Astrocyte of the hippocampus (primary cell): ENCODE results near the gene KRT86.
"Not testable (repeated sequence)": the region's sequence is repeated elsewhere in the genome, so short reads cannot be mapped to it uniquely, and the experiment has no call there.

Experiments
- DNase-seq: peaks from one replicate; pipeline ENCODE4 v3.0.0; 2011; ENCODE audit warnings: low read depth, low spot score

The KRT86 gene

DNA sequence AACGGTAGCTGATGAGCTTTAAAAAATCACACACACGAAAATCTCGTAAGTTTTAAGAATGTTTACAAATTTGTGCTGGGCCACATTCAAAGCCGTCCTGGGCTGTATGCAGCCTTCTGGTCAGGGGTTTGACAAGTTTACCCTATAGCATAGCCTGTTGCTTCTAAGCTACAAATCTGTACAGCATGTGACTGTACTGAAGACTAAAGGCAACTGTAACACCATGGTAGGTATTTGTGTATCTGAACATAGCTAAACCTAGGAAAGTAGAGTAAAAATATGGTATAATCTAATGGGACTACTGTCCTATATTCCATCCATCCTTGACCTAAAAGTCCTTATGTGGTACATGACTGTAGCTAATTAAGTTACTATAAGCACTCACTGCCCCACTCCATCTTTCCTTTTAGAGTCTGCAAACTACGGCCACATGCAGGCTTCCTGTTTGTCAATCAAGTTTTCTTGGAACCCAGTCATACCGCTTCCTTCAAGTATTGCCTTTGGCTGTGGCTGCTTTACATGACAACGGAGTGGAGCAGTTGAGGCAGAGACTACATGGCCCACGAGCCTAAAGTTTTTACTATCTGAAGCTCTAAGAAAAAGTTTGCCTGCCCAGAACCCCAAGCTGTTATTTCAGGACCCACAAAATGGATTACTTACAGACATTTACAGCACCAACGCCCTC is 22.9 kb upstream of the KRT86 start:
- no peak for DNase-seq

DNA sequence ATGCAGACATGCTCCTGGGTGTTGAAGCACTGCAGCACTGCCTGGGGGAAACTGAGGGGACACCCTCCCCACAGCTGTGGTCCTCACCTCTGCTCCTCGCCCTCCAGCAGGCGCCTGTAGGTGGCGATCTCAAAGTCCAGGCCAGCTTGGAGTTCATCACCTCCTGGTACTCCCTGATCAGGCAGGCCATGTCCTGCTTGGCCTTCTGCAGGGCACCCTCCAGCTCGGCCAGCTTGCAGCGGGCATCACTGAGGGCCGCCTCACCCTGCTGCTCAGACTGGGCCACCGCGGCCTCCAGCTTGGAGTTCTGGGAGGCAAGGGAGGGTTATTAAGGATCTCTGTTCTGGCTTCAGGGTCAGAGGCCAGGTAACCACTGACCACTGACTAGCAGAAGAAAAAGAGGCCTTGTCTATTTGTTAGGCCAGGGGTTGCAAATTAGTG is 22.2 kb upstream of the KRT86 start:
- DNase-seq, result not testable (repeated sequence)

DNA sequence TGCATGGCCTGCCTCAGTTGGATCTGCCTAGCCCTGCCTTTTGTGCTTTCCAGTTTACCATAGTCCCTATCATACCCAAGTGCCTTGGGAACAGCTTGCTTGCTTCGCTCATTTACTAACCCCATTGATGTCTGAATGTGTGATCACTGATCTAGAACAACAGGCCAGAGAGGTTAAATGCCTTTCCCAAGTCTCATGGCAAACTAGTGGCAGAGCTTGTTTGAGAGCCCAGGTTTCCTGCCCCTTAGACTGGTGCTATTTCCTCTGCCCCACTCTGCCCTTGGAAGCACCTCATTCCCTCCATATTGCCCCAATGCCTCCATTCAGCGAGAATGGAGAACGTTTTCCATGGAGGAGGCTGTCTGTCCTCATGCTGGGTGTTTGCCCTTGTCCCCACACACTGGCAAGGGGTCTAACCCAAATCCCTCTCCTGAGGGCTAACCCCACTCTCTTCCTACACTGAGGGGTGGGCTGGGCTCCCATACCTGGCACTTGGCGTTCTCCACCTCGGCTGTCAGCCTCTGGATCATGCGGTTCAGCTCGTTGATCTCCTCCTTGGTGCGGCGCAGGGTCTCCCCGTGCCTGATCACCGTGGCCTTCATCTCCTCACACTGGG is 21.6 kb upstream of the KRT86 start:
- no peak for DNase-seq

DNA sequence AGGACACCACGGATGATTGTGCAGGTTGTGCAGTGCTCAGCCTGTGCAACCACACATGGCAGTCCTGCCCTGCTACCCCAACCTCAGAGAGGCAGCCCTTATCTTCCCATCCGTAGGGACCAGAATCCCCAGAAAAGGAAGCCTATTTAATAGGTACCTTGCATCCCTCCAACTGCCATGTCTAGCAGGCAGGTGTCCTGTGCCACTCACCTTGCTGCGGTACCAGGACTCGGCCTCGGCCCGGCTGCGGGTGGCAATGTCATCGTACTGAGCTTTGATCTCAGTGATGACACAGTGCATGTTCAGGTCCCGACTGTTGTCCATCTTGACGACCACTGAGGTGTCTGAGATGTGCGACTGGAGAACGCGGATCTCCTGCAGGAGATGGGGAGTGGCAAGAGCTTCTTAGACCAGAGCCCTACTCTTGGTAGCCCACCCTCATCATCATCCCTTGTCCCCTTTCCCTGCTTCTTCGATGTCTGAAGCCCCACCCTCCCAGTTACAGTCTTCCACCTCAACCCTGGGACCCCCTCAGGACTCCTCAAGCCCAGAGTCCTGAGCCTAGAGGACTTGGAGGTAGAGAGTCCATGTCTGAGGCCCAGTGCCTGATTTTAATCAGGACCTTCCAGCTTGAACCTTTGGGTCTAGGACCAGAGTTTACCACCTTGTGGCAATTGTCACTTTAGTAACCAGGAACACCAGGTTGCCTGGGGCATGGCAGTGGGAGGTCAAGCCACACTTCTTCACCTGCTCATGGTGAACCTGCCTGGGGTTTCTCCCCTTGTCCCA is 20.9 kb upstream of the KRT86 start:
- no peak for DNase-seq

DNA sequence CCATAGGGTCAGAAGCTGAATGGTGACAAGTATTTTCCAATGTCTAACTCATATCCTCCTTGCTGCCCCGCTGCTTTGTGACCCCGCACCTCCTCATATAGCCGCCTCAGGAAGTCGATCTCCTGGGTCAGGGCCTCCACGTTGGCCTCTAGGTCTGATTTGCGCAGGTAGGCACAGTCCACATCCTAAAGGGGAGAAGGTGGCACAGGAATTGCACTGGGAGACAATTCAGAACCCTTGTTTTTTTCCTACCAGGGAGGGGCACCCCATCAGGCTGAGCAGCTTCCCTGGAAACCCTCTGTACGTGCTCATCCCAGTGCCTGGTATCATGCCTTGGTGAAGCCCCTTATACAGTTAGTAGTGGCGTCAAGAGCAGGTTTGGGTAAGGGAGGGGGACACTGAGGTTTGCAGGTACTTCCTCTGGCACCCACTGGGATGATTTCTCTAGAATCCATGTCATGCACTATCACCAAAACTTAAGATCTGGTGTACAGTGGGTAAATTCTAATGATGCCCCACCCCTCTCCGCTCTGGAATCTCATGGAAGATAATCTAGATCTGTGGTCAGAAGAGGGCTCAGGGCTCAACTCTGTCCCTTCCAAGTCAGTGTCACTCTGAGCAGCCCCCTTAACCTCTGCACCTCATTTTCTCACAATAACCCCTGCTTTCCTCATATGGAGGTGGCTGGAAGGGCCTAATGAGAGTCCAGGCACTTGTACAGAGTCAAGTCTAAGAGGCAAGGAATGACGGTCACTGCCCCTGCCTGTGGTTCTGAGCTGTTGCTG is 20.1 kb upstream of the KRT86 start:
- DNase-seq, result no peak

DNA sequence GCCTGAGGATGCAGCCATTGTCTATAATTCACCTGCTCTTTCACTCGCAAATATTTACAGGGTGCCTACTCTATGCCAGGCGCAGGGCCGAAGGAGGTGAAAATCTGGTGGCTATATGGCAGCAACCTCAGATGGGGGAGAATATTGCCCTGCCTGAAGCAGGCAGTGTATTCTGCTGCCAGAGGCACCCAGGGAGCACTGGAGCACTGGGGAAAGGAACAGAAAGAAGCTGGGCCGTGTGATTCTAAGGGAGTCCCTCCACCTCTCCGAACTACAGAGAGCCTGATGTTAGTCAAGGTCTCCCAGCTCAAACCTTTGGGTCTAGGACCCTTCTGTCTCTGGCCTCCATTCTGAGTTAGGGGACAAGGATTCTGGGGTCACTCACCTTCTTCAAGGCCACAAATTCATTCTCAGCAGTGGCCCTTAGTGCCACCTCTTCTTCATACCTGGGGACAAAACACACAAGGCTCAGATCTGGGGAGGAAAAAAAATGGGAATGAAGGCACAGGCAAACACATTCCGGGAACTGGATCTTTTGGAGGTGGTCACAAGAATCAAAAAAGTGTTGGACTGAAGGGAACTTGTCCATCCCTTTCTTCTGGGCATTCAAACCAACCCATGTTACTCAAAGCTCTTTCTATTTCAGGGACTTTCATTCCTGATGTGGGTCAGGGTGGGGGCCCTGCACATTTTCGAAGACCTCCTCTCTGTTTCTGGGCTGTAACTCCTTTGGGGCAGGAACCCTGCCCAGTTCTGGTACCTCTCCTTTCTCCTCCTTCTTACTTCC is 19.3 kb upstream of the KRT86 start:
- DNase-seq, result no peak

DNA sequence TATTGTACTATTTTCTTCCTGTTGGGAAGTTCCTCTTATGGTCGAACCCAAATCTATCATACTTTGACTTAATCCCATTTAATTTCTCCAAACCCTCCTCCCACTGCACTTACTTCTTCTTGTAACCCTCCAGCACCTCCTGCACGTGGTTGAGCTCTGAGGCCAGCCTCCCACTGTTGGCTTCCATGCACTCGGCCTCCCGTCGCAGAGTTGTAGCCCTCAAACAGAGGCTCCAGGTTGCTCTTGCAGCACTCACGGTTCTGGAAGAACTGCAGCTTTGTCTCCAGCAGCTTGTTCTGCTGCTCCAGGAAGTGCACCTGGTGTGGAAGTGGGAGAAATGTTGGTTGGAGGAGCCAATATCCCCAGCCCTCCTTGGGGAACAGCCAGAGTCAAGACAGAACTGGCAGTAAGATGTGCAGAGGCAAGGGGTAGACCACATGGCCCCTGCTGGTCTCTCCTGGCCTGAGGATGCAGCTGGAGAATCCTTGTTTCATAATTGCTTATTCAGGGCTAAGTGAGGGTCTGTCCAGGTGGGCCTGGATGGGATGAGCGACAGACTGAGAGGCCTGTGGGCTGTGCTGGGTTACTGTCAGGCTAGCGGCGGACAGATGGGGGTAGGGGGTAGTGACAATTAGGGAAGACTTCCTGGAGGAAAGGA is 18.4 kb upstream of the KRT86 start:
- DNase-seq, result no peak

DNA sequence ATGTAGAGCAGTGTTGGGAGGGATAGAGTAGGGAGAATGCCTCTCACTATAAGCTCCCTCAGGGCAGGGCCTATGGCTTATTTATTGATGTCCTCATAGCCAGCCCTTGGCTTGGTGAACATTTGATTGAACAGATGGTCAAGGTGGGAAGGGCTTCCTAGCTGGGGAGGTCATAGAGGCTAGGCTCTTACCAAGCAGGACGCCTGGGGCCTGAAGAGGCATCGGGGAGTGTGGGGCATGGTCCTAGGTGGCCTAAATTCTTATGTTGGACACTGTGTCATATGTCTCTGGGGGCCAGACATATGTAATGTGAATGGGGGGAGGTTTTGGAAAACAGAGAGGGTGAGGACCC is 17.9 kb upstream of the KRT86 start:
- no peak for DNase-seq

DNA sequence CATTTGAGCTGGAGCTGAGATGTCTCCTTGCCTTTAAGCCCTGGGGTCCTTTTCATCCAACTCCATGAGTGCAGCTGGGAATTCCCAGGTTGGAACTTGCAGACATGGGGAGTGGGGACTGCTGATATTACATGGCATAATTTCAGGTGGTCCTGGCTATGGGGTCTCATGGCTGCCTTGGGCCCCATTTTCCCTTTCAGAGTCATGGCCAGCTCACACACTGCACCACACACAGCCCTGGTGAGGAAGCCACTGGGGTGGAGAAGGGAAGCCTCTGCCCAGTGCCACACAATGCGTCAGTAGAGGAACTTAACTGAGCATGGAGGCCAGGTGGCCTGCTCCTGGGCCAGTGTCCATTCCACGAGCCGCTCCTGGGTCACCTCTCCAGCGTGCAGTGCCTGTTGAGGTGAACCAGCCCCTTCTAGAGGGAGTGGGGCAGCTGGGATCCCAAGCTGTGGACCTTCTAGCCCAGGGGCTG is 17.3 kb upstream of the KRT86 start:
- DNase-seq, result no peak

DNA sequence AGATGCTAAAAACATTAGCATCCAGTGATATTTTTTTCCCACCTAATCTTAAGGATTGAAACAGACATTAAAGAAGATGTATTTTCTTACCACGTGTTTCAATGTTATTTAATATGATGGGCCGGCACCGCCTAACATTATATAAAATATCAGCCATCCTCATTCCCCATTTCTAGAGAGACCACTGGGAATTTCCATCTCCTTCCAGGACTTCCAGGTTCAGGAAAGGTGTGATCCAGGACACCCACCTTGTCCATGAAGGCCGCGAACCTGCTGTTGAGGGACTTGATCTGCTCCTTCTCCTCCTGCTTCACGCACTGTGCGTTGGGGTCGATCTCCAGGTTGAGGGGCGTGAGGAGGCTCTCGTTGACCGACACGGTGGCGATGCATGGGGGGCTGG is 16.5 kb upstream of the KRT86 start:
- not testable (repeated sequence) for DNase-seq

DNA sequence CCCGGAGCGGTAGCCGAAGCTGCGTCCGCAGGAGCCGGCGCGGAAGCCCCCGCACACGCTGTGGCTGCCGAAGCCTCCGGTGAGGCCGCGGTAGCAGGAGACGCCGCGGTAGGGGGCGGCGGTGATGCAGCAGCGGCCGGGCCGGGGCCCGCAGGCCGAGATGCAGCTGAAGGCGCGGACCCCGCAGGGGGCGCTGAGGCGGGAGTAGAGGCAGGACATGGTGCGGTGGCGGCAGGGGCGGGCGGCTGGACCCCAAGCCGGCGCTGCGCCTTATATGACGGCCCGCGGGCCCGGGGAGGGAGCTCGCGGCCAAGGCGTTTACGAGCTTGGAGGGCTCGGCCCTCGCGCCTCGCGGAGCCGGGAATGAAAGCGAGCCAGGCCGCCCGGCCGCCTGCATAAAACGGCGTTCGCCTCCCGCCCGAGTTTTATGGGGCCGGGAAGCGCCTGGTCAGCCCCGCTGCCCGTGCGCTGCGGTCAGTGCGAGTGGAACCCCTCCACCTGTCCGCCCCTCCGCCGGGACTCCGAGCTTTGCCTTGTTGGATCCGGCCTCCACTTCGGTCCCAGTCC is 16.0 kb upstream of the KRT86 start:
- peak; percentile 64 for DNase-seq

DNA sequence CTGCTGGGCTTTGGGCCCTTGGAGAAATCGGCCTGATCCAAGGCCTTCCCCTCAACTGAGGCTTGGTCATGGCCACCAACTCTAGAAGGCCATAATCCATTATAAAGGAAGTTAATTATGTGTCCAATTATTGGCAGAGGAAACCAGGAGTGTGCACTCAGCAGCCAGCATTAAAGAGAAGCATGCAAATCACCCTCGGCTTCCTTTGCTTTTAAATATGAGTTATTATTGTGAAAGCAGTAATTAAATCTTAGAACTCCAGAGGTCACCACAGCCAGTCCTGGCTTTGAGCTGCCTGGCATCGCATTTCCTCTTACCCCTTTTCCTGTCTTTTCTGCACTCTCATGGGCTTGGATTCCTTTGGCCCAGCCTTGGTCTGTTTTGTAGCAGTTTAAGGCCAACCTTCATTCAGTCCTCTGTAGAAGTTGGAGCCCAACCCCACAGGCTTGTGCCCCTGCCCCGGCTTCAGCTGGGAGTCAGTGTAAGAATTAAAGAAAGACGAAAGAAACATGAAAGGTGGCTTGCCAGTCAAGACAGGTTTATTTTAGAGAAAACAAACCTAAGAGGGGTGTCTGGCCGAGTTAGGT is 14.7 kb upstream of the KRT86 start:
- peak; percentile 32 for DNase-seq

DNA sequence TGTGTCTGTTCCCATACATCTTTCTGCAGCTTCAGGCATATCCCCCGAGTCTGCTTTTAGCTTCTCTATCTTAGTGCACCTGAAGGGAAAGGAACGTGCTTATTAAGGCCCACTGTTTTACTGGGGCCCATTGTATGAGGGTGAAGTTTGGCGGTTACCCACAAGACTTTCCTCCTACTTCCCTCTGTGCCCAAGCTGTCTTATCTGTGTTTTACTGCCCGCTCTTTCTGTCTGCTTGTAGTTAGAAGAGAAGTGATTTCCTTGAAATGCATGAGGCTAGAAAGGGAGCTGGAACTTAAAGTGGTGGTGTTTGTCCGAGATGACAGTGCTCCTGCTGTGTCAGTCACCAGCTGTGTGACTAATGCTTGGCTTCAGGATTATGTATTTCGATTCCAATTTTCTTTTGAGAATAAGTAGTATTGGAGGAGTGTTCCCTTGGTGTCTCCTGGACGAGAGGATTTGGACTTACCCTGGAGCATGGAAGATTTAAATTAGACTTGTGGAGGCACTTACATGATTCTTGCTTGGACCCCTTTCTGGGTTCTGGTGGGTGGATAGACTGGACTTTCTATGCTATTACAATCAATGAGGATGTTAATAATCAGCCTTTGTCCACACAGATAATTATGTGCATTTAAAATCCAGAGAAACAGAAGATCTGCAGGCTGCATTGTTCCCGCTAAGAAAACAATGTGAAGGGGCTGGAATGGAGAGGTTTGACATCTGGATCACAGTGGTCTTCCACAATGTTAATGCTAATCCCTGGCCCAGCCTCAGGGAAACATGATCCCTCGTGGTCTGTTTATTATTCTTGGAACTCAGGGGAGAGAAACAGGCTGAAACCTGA is 13.9 kb upstream of the KRT86 start:
- peak; percentile 48 for DNase-seq

DNA sequence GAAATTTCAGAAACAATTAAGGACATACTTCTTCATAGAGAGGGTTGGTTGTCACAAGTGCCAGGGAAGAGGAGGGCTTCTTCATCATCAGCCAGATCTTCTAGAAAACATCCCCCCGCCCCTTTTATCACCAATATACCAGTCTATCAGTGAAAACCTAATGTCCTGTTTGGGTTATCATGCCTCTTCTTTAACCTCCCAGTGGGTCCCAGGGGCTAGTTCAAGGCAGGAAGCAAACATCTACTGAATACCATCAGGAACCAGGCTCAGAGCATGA is 13.3 kb upstream of the KRT86 start:
- DNase-seq, result no peak

DNA sequence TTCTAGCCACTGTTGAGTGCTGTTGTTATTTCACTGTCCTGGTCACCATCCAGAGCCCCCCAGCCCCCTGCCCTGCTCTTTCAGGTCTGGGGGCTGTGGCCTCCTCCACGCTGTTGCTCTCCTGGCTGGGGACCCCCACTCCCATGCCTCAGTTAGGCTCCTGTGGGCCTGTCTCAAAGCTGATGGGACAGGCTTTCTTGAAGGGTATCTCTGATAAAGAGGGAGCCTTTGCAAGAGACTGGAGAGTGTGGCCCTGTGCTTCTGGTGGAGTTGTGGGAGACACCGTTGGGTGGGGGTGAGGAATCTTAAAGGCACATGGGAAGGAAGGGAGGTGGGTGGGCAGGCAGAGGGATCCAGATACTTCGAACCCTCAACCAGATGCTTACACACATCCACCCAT is 12.2 kb upstream of the KRT86 start:
- DNase-seq, result no peak

DNA sequence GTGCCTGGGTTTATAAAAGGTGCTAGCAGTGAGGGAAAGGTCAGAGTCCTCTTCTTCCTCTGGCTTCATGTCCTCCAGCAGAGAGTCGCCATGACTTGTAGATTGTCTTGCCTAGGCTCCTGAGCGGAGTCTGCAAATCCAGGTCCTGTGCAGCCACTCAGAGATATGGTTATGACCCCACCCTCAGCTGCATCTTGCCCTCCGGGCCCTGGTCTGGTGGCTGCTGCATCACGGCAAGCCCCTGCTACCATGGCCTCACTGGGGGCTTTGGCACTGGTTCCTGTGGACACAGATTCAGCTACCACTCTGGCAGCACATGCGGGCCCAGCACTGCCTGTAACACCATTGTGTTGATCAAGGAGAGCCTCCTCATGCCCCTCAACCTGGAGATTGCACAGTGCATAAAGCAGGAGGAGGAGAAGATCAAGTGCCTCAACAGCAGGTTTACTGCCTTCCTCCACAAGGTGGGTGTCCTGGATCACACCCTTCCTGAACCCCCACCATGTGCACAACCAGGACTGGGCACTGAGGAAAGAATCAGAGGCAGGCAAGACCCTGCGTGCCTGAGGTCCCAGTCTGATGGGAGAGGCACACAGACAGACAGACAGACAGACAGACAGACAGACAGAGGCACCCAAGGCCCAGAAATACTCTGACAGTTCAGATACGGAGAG is 10.5 kb upstream of the KRT86 start:
- no peak for DNase-seq

DNA sequence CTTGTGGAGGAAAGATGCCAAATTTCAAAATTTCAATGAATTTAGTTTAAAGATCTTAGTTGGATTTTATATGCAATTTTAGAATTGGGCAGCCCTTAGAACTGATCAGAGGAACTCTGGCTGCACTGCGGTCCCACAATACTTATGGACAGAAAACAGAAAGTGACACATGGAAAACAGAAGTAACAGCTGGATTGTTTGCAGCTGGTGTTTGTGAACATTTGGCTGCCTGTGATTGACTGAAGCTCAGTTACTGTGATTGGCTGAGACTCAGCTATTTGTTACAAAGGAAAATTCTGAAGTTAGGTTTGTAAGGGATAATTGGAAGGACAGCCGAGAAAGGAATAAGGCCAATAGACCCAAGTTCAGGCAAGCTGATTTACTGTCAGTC is 10.0 kb upstream of the KRT86 start:
- DNase-seq, result no peak

DNA sequence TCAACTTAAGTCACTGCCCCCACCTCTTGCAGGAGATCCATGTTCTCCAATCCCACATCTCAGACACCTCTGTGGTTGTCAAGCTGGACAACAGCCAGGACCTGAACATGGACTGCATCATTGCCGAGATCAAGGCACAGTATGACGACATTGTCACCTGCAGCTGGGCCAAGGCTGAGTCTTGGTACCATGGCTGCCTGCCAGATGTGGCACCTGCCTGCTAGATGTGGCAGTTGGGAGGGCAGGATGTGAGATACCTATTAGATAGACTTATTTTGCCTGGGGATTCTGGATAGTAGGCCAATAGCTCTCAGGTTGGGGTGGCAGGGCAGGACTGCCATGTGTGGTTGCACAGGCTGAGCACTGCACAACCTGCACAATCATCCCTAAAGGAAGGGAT is 7.9 kb upstream of the KRT86 start:
- DNase-seq, result no peak

DNA sequence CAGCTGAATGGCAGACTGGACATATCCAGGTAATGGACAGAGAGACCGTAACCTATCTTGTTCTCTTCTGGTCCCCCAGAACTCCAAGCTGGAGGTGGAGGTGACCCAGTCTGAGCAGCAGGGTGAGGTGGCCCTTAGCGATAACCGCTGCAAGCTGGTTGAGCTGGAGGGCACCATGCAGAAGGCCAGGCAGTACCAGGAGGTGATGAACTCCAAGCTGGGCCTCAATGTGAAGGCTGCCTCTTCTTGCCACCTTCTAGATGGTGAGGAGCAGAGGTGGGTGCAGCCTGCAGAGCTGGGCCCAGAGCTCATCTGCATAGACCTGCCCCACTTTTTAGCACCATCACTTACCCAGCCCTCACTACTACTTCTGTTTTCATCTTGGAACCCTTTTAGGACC is 7.2 kb upstream of the KRT86 start:
- DNase-seq, result no peak
